ENCODE results near the gene TDRD10. TPM values are rescaled to one million over a fixed set of nuclear protein-coding genes. Genes with fewer than 3 reads are reported as not detected.

TDRD10 gene
- total RNA-seq, 1 experiment from 2014 or later, result not detected

DNA sequence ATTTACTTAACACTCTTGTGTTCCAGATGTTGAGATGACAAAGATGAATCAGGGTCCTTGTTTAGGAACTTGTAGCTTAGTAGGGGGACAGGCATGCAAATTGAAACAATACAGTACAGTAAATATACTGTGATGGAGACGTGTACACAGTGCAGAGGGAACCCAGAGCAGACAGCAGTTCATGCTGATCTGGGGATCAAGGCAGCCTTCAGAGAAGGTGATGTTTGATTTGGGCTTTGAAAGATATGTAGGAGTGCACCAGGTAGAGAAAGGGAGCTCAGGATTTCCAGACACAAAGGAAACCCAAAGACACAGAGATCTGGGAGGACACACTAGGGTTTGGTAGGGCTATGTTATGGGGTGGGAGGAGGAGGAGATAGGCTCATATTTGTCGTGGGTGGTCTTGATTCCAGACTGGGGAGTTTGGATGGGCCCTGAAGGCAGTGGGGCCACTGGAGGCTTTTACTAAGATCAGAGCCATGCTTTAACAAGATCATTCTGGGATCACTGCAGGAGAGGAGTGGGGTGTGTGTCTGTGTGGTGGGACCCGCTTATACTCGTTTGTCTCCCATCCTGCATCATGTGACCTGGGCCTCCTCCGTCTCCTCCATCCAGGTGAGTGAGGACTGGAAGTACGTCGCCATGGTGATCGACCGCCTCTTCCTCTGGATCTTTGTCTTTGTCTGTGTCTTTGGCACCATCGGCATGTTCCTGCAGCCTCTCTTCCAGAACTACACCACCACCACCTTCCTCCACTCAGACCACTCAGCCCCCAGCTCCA, 73.3 kb downstream of the TDRD10 start:
- no peaks in the 10 kb centered on the region for H3K27me3 ChIP-seq (replicated peaks; ENCODE audit: insufficient read depth, low read depth, low read length, poor library complexity)
- no peaks in the 10 kb centered on the region for H3K4me1 ChIP-seq (ENCODE audit: insufficient read depth, low read length, poor library complexity, severe bottlenecking)
- ChIA-PET CTCF (interaction anchor here (0.5 kb wide), 1 partner anchor 629 kb away, joined by 3 read pairs; the partner anchor contains the start of gene DENND4B), POLR2A (ENCODE audit: low non-redundant PET) (interaction anchor here (0.6 kb wide), 2 partner anchors 69 to 339 kb away, joined by 3 to 4 read pairs; no protein-coding TSS in a partner anchor)
- DNase-seq (ENCODE audit: low spot score), result no peak
- H3K4me3 ChIP-seq (ENCODE audit: low read depth, low read length, poor library complexity, severe bottlenecking), result no peak overlapping the region
- peaks cover 20% of the 10 kb centered on the region for H3K36me3 ChIP-seq (ENCODE audit: insufficient read depth, low read length, poor library complexity, severe bottlenecking)
- H3K27ac ChIP-seq (ENCODE audit: low read depth, low read length, poor library complexity, severe bottlenecking), result no peak overlapping the region
- TF ChIP-seq EZH2 (IDR thresholded peaks at IDR 0.05; ENCODE audit: borderline replicate concordance, low read depth, low read length, poor library complexity, severe bottlenecking) (no peak), CTCF (conservative IDR thresholded peaks at IDR 0.05; ENCODE audit: low read depth, low read length) (no peak)
- BruUV-seq (replicated peaks), result no TSS peak
- H3K9me3 ChIP-seq (ENCODE audit: low read depth, low read length, poor library complexity, severe bottlenecking), result no peaks in the 10 kb centered on the region
- intact Hi-C loops (cut with micrococcal nuclease; ENCODE audit: unreplicated experiment), result no loop called here

DNA sequence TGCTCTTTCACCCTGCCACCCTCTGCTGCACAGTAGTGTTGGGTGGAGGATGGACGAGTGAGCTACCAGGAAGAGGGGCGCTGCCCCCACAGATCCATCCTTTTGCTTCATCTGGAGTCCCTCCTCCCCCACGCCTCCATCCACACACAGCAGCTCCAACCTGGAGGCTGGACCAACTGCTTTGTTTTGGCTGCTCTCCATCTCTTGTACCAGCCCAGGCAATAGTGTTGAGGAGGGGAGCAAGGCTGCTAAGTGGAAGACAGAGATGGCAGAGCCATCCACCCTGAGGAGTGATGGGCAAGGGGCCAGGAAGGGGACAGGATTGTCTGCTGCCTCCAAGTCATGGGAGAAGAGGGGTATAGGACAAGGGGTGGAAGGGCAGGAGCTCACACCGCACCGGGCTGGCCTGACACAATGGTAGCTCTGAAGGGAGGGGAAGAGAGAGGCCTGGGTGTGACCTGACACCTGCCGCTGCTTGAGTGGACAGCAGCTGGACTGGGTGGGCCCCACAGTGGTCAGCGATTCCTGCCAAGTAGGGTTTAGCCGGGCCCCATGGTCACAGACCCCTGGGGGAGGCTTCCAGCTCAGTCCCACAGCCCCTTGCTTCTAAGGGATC, 74.0 kb downstream of the TDRD10 start:
- Histone ChIP-seq H3K4me3 (ENCODE audit: low read depth, low read length, poor library complexity, severe bottlenecking) (no peak overlapping the region), H3K27ac (ENCODE audit: low read depth, low read length, poor library complexity, severe bottlenecking) (no peak overlapping the region), H3K27me3 (replicated peaks; ENCODE audit: insufficient read depth, low read depth, low read length, poor library complexity) (no peaks in the 10 kb centered on the region), H3K9me3 (ENCODE audit: low read depth, low read length, poor library complexity, severe bottlenecking) (no peaks in the 10 kb centered on the region), H3K4me1 (ENCODE audit: insufficient read depth, low read length, poor library complexity, severe bottlenecking) (no peaks in the 10 kb centered on the region), H3K36me3 (ENCODE audit: insufficient read depth, low read length, poor library complexity, severe bottlenecking) (peaks cover 27% of the 10 kb centered on the region)
- TF ChIP-seq CTCF (conservative IDR thresholded peaks at IDR 0.05; ENCODE audit: low read depth, low read length) (no peak), EZH2 (IDR thresholded peaks at IDR 0.05; ENCODE audit: borderline replicate concordance, low read depth, low read length, poor library complexity, severe bottlenecking) (no peak)
- no peak for DNase-seq (ENCODE audit: low spot score)
- BruUV-seq (replicated peaks), result no TSS peak
- ChIA-PET CTCF (no interaction called here), POLR2A (ENCODE audit: low non-redundant PET) (no interaction called here)
- intact Hi-C loops (cut with micrococcal nuclease; ENCODE audit: unreplicated experiment), result no loop called here

DNA sequence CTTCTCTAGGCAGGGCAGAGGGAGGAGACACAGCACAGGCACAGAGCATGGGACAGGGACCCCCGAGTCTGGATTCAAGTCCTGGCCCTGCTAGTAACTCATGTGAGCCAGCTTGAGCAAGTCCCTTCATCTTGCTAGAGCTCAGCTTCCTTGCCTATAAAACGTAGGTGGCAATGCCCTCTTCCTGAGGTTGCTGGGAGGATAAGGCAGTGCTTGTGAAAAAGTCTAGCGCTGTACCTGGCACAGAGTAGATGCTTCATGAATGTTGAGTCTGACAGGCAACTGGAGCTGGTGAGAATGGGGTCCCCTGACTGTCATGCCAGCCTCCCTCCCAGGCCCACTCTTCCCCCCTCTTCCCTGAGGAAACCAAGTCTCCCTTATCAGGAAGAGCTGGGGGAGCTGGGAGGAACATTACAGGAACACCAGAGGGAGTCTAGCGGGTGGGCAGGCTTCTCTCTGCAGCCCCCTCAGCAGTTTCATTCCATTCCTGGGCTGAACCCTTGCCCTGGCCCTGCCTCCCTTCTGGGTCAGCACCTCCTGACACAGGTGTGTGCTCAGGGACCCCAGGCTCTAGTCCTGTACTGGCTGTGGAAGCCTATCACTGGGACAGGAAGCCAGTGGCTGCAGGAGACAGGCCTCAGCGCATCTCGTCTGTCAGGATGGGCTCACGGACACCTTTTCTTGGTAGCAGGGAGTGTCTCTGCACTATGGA, 75.5 kb downstream of the TDRD10 start:
- CTCF ChIA-PET, result no interaction called here
- H3K36me3 ChIP-seq (ENCODE audit: insufficient read depth, low read length, poor library complexity, severe bottlenecking), result peaks cover 38% of the 10 kb centered on the region

More for the DNA sequence above, 75.5 kb downstream of the TDRD10 start:
- TF ChIP-seq EZH2 (IDR thresholded peaks at IDR 0.05; ENCODE audit: borderline replicate concordance, low read depth, low read length, poor library complexity, severe bottlenecking) (no peak), CTCF (conservative IDR thresholded peaks at IDR 0.05; ENCODE audit: low read depth, low read length) (no peak)
- Histone ChIP-seq H3K9me3 (ENCODE audit: low read depth, low read length, poor library complexity, severe bottlenecking) (no peaks in the 10 kb centered on the region), H3K4me1 (ENCODE audit: insufficient read depth, low read length, poor library complexity, severe bottlenecking) (no peaks in the 10 kb centered on the region), H3K27ac (ENCODE audit: low read depth, low read length, poor library complexity, severe bottlenecking) (no peak overlapping the region), H3K27me3 (replicated peaks; ENCODE audit: insufficient read depth, low read depth, low read length, poor library complexity) (no peaks in the 10 kb centered on the region), H3K4me3 (ENCODE audit: low read depth, low read length, poor library complexity, severe bottlenecking) (no peak overlapping the region)
- BruUV-seq (replicated peaks), result no TSS peak
- POLR2A ChIA-PET (ENCODE audit: low non-redundant PET), result no interaction called here
- DNase-seq (ENCODE audit: low spot score), result no peak
- intact Hi-C loops (cut with micrococcal nuclease; ENCODE audit: unreplicated experiment), result no loop called here

Data from A673 (cell line).